Thyroid gland (tissue), 4 donors: Measurements from ENCODE around the gene DDX46. TPM values are rescaled to one million over a fixed set of nuclear protein-coding genes. Genes with fewer than 3 reads are reported as not detected.
"Not testable (repeated sequence)": the region's sequence is repeated elsewhere in the genome, so short reads cannot be mapped to it uniquely, and the experiment has no call there.

Source experiments
- DNase-seq, 2 donors: peaks; one replicate each; pipeline ENCODE4 v3.0.0-alpha.2; 2019
- H3K27ac ChIP-seq, 3 donors: fragments of 200-600 bp; sonication (generic); 1 replicate in 2 of 3; 2 replicates in 1 of 3; pipeline ENCODE4 v1.5.1; 2016 to 2019; ENCODE audit warnings: mild to moderate bottlenecking in 1 of 3, moderate library complexity in 1 of 3
- H3K27me3 ChIP-seq: fragments of 200-600 bp; sonication (generic); one replicate; pipeline ENCODE4 v1.5.1; 2019
- H3K36me3 ChIP-seq, 2 donors: fragments of 200-600 bp; sonication (generic); one replicate each; pipeline ENCODE4 v1.5.1; 2016 to 2019
- H3K4me1 ChIP-seq, 2 donors: fragments of 200-600 bp; sonication (generic); one replicate each; pipeline ENCODE4 v1.5.1; 2017 to 2019
- H3K4me3 ChIP-seq, 3 donors: fragments of 200-600 bp; sonication (generic); replicated peaks in 1 of 3; 1 replicate in 2 of 3; 2 replicates in 1 of 3; pipeline ENCODE4 v1.5.1; 2016; ENCODE audit warnings: mild to moderate bottlenecking in 1 of 3
- H3K9me3 ChIP-seq: fragments of 200-600 bp; sonication (generic); one replicate; pipeline ENCODE4 v1.5.1; 2017
- CTCF ChIP-seq, 6 experiments: fragments of 200-600 bp in 3 of 6; fragments of 450-650 bp in 3 of 6; sonication (generic) in 3 of 6; IDR thresholded peaks; one replicate each; pipeline ENCODE4 v1.5.1; 2016 to 2019; ENCODE audit warnings: antibody characterized with exemption in 6 of 6, mild to moderate bottlenecking in 2 of 6, inconsistent platforms in 1 of 6, moderate library complexity in 1 of 6
- POLR2A ChIP-seq, 2 donors: fragments of 450-650 bp; IDR thresholded peaks; one replicate each; pipeline ENCODE4 v1.6.1; 2017; ENCODE audit warnings: antibody characterized with exemption in 2 of 2, mild to moderate bottlenecking in 2 of 2, moderate library complexity in 1 of 2
- WGBS, 2 donors: methylation state at CpG; one replicate each; pipeline ENCODE4 v1.1.5; 2017; 5-methylcytosine and 5-hydroxymethylcytosine counted together
- intact Hi-C: fragments of 100-400 bp; cut with DNase I; formaldehyde crosslinking; loops from one replicate; pipeline ENCODE4 v1.15.1; 2023
- total RNA-seq, 4 donors: library from RNA; depleted of rRNA; stranded (reverse); fragments of >200 nt; gene quantifications; one replicate each; pipeline ENCODE4 v1.2.3, GENCODE V29; 2016

Gene DDX46
- total RNA-seq, 4 donors from 2014 or later = 37.3 to 97.0 (median 63.6) TPM

GRCh38 chr5:134840811-134841210 is 82.2 kb downstream of the DDX46 start:
- no peak overlapping the region for H3K4me3 ChIP-seq
- 71% methylated on average over 3 of the region's 3 CpGs for WGBS, 2 donors
- H3K27me3 ChIP-seq = no peaks in the 10 kb centered on the region
- no peaks in the 10 kb centered on the region for H3K9me3 ChIP-seq
- TF ChIP-seq CTCF (IDR thresholded peaks at IDR 0.05) (no peak), POLR2A (IDR thresholded peaks at IDR 0.05) (no peak)
- peak; percentile 37 to 48 for DNase-seq
- intact Hi-C loops = loop anchor here (10.0 kb wide), 1 partner anchor 64 kb away; the partner anchor contains the start of gene PCBD2
- H3K27ac ChIP-seq = peak overlapping the region; percentile 7 to 67 (median 51)
- H3K36me3 ChIP-seq = no peaks in the 10 kb centered on the region
- peaks cover 8 to 19% of the 10 kb centered on the region in 2 donors for H3K4me1 ChIP-seq

- TF ChIP-seq CTCF (IDR thresholded peaks at IDR 0.05) (no peak), POLR2A (IDR thresholded peaks at IDR 0.05) (no peak)
- Histone ChIP-seq H3K9me3 (no peaks in the 10 kb centered on the region), H3K36me3 (no peaks in the 10 kb centered on the region), H3K4me3 (no peak overlapping the region), H3K4me1 (peaks cover 17 to 23% of the 10 kb centered on the region in 2 donors), H3K27me3 (no peaks in the 10 kb centered on the region), H3K27ac (no peak overlapping the region)
- DNase-seq = no peak
- 90 to 97% methylated on average over 1 of the region's 1 CpG for WGBS, 2 donors
- intact Hi-C loops = loop anchor here (10.0 kb wide), 1 partner anchor 61 kb away; the partner anchor contains the start of gene PCBD2
Measured at GRCh38 chr5:134844252-134844651, 85.7 kb downstream of the DDX46 start.

- Histone ChIP-seq H3K4me1 (peaks cover 17 to 24% of the 10 kb centered on the region in 2 donors), H3K36me3 (no peaks in the 10 kb centered on the region), H3K27me3 (no peaks in the 10 kb centered on the region), H3K4me3 (peak overlapping the region in 1 of 3 donors; percentile 58), H3K27ac (peak overlapping the region; percentile 85 to 90 (median 88)), H3K9me3 (no peaks in the 10 kb centered on the region)
- TF ChIP-seq POLR2A (IDR thresholded peaks at IDR 0.05) (no peak), CTCF (IDR thresholded peaks at IDR 0.05) (no peak)
- WGBS, 2 donors = 17 to 19% methylated on average over 12 of the region's 12 CpGs
- no peak for DNase-seq
- intact Hi-C loops = loop anchor here (10.0 kb wide), 1 partner anchor 59 kb away; the partner anchor contains the start of gene PCBD2
Measured at GRCh38 chr5:134845335-134845851, 86.8 kb downstream of the DDX46 start.

GRCh38 chr5:134845852-134846640 is 87.5 kb downstream of the DDX46 start, which contains the start of gene C5orf24:
C5orf24 (plus strand) TSS chr5:134845968; CDS start chr5:134854901, 8,933 bp downstream.
- 0% methylated on average over 4 to 25 of the region's 84 CpGs for WGBS, 2 donors
- Histone ChIP-seq H3K9me3 (no peaks in the 10 kb centered on the region), H3K27ac (peak within 1 kb of the TSS; percentile 85 to 90 (median 88)), H3K4me3 (peak within 1 kb of the TSS; percentile 2 to 82 (median 58)), H3K27me3 (no peaks in the 10 kb centered on the region), H3K36me3 (no peaks in the 10 kb centered on the region), H3K4me1 (peaks cover 11 to 22% of the 10 kb centered on the region in 2 donors)
- DNase-seq = peak; percentile 96 to 97
- TF ChIP-seq POLR2A (IDR thresholded peaks at IDR 0.05) (peak; percentile 62 to 99), CTCF (IDR thresholded peaks at IDR 0.05) (no peak)
- intact Hi-C loops = loop anchor here (10.0 kb wide), 1 partner anchor 59 kb away; the partner anchor contains the start of gene PCBD2

GRCh38 chr5:134846641-134846960 is 88.0 kb downstream of the DDX46 start:
- H3K36me3 ChIP-seq = no peaks in the 10 kb centered on the region
- peak overlapping the region; percentile 85 to 90 (median 88) for H3K27ac ChIP-seq
- H3K27me3 ChIP-seq = no peaks in the 10 kb centered on the region
- H3K4me1 ChIP-seq = peaks cover 9 to 20% of the 10 kb centered on the region in 2 donors
- 2% methylated on average over 11 of the region's 11 CpGs for WGBS, 2 donors
- H3K4me3 ChIP-seq = peak overlapping the region in 2 of 3 donors; percentile 58 to 82
- TF ChIP-seq CTCF (IDR thresholded peaks at IDR 0.05) (no peak), POLR2A (IDR thresholded peaks at IDR 0.05) (no peak)
- DNase-seq = no peak
- intact Hi-C loops = loop anchor here (10.0 kb wide), 1 partner anchor 58 kb away; the partner anchor contains the start of gene PCBD2
- H3K9me3 ChIP-seq = no peaks in the 10 kb centered on the region

GRCh38 chr5:134849434-134849933 is 90.9 kb downstream of the DDX46 start:
- H3K27me3 ChIP-seq, DNase-seq, H3K4me3 ChIP-seq, H3K36me3 ChIP-seq, H3K27ac ChIP-seq, H3K9me3 ChIP-seq: not testable (repeated sequence)
- H3K4me1 ChIP-seq = peaks cover 16 to 27% of the 10 kb centered on the region in 2 donors
- intact Hi-C loops = loop anchor here (10.0 kb wide), 1 partner anchor 55 kb away; the partner anchor contains the start of gene PCBD2
- WGBS, 2 donors = 88 to 93% methylated on average over 7 of the region's 7 CpGs
